Iris pigment epithelial cell (primary cell): ENCODE results near the gene TRPT1.

Source experiments
- DNase-seq: peaks from one replicate; pipeline ENCODE4 v3.0.0-alpha.2; 2011; ENCODE audit warnings: low read depth

TRPT1 gene

GRCh38 chr11:64230171-64230984, 4.4 kb upstream of the TRPT1 start, which contains the start of gene DNAJC4:
TSS of gene DNAJC4 (plus strand) at chr11:64230548. CDS start at chr11:64230855, 307 bp downstream.
- DNase-seq = peak; percentile 87

- no peak for DNase-seq
Observed at GRCh38 chr11:64229744-64230170, 3.8 kb upstream of the TRPT1 start.

- no peak for DNase-seq
Observed at GRCh38 chr11:64229090-64229743, 3.2 kb upstream of the TRPT1 start.

GRCh38 chr11:64227405-64227956, 1.5 kb upstream of the TRPT1 start:
- DNase-seq = no peak

GRCh38 chr11:64226507-64227051, 593 bp upstream of the TRPT1 start:
- DNase-seq = no peak

GRCh38 chr11:64224891-64225607, 937 bp downstream of the TRPT1 start:
- no peak for DNase-seq

GRCh38 chr11:64224151-64224890, 1.7 kb downstream of the TRPT1 start:
- DNase-seq = peak; percentile 25

GRCh38 chr11:64223001-64223651, 2.9 kb downstream of the TRPT1 start:
- no peak for DNase-seq

- DNase-seq = no peak
Observed at GRCh38 chr11:64222651-64223000, 3.4 kb downstream of the TRPT1 start.

GRCh38 chr11:64220798-64221197, 5.2 kb downstream of the TRPT1 start:
- no peak for DNase-seq

GRCh38 chr11:64220271-64220670, 5.7 kb downstream of the TRPT1 start:
- DNase-seq = no peak

GRCh38 chr11:64219755-64220154, 6.2 kb downstream of the TRPT1 start:
- DNase-seq = no peak

GRCh38 chr11:64219354-64219684, 6.7 kb downstream of the TRPT1 start:
- DNase-seq = no peak

- no peak for DNase-seq
Observed at GRCh38 chr11:64218628-64219353, 7.2 kb downstream of the TRPT1 start.

GRCh38 chr11:64216879-64217278, 9.1 kb downstream of the TRPT1 start:
- DNase-seq = no peak

GRCh38 chr11:64211181-64211872, 14.7 kb downstream of the TRPT1 start:
- no peak for DNase-seq

GRCh38 chr11:64210301-64211020, 15.5 kb downstream of the TRPT1 start:
- no peak for DNase-seq

- no peak for DNase-seq
Observed at GRCh38 chr11:64209563-64209843, 16.5 kb downstream of the TRPT1 start.

- DNase-seq = no peak
Observed at GRCh38 chr11:64208796-64209562, 17.0 kb downstream of the TRPT1 start.
